Hepatocyte (in vitro differentiated cells): Measurements from ENCODE around the gene WSCD2. TPM values are rescaled to one million over a fixed set of nuclear protein-coding genes. Genes with fewer than 3 reads are reported as not detected.

ENCODE experiments used
- DNase-seq: peaks from one replicate; pipeline ENCODE4 v3.0.0-alpha.2; 2016; ENCODE audit warnings: low spot score
- H2AFZ ChIP-seq: fragments of 200-600 bp; sonication (generic); 2 replicates; pipeline ENCODE4 v1.6.0; 2016; ENCODE audit warnings: antibody characterized with exemption, mild to moderate bottlenecking
- H3K27ac ChIP-seq: fragments of 200-600 bp; sonication (generic); 2 replicates; pipeline ENCODE4 v1.5.1; 2016; ENCODE audit warnings: mild to moderate bottlenecking
- H3K27me3 ChIP-seq: fragments of 200-600 bp; sonication (generic); 2 replicates; pipeline ENCODE4 v1.6.1; 2016
- H3K36me3 ChIP-seq: fragments of 200-600 bp; sonication (generic); replicated peaks from 2 replicates; pipeline ENCODE4 v1.5.1; 2016; ENCODE audit warnings: low read depth; ENCODE audit not compliant: insufficient read depth
- H3K4me1 ChIP-seq: fragments of 200-600 bp; sonication (generic); 2 replicates; pipeline ENCODE4 v1.5.1; 2016; ENCODE audit warnings: mild to moderate bottlenecking, moderate library complexity; ENCODE audit not compliant: insufficient read depth
- H3K4me2 ChIP-seq: fragments of 200-600 bp; sonication (generic); 2 replicates; pipeline ENCODE4 v1.6.0; 2016
- H3K4me3 ChIP-seq: fragments of 200-600 bp; sonication (generic); 2 replicates; pipeline ENCODE4 v1.5.1; 2016; ENCODE audit warnings: mild to moderate bottlenecking
- H3K79me2 ChIP-seq: fragments of 200-600 bp; sonication (generic); 2 replicates; pipeline ENCODE4 v1.6.0; 2017; ENCODE audit warnings: mild to moderate bottlenecking
- H3K9me2 ChIP-seq: fragments of 200-600 bp; sonication (generic); replicated peaks from 2 replicates; pipeline ENCODE4 v1.6.0; 2017; ENCODE audit warnings: mild to moderate bottlenecking; ENCODE audit not compliant: insufficient read depth
- H3K9me3 ChIP-seq: fragments of 200-600 bp; sonication (generic); 2 replicates; pipeline ENCODE4 v1.5.1; 2016; ENCODE audit warnings: low read depth, mild to moderate bottlenecking
- H4K20me1 ChIP-seq: fragments of 200-600 bp; sonication (generic); 2 replicates; pipeline ENCODE4 v1.6.0; 2016; ENCODE audit warnings: mild to moderate bottlenecking; ENCODE audit not compliant: insufficient read depth, poor library complexity, severe bottlenecking
- EZH2 ChIP-seq: fragments of 200-600 bp; sonication (generic); IDR thresholded peaks from 2 replicates; pipeline ENCODE4 v1.6.1; 2016; ENCODE audit warnings: antibody characterized with exemption, mild to moderate bottlenecking, borderline replicate concordance
- EZH2phosphoT487 ChIP-seq: fragments of 200-600 bp; sonication (generic); IDR thresholded peaks from one replicate; pipeline ENCODE4 v1.6.1; 2018; ENCODE audit warnings: antibody characterized with exemption, mild to moderate bottlenecking, low read depth, moderate library complexity; ENCODE audit not compliant: unreplicated experiment, severe bottlenecking
- WGBS: methylation state at CpG from one replicate; pipeline ENCODE4 v1.1.6; 2016; ENCODE audit warnings: low lambda C conversion rate; ENCODE audit errors: missing lambda C conversion rate; 5-methylcytosine and 5-hydroxymethylcytosine counted together
- polyA plus RNA-seq: library from polyadenylated mRNA; unstranded; fragments of >200 nt; fragmentation: Nextera tagmentation; extraction: Ambion mirVana; gene quantifications from 2 replicates; pipeline ENCODE4 v1.2.1, GENCODE V29; 2016
- total RNA-seq: library from RNA; depleted of rRNA; stranded (reverse); fragments of >200 nt; gene quantifications from 2 replicates; pipeline ENCODE4 v1.2.3, GENCODE V29; 2014
- TF ChIP-seq, protein P1 (sequence below): fragments of 200-600 bp; sonication (generic); IDR thresholded peaks from 2 replicates; pipeline ENCODE4 v1.5.1; 2016; ENCODE audit warnings: antibody characterized with exemption, mild to moderate bottlenecking; ENCODE audit not compliant: poor library complexity

WSCD2 gene
- total and polyA plus RNA-seq, 2 experiments from 2014 or later: 4.2 to 4.3 TPM

DNA sequence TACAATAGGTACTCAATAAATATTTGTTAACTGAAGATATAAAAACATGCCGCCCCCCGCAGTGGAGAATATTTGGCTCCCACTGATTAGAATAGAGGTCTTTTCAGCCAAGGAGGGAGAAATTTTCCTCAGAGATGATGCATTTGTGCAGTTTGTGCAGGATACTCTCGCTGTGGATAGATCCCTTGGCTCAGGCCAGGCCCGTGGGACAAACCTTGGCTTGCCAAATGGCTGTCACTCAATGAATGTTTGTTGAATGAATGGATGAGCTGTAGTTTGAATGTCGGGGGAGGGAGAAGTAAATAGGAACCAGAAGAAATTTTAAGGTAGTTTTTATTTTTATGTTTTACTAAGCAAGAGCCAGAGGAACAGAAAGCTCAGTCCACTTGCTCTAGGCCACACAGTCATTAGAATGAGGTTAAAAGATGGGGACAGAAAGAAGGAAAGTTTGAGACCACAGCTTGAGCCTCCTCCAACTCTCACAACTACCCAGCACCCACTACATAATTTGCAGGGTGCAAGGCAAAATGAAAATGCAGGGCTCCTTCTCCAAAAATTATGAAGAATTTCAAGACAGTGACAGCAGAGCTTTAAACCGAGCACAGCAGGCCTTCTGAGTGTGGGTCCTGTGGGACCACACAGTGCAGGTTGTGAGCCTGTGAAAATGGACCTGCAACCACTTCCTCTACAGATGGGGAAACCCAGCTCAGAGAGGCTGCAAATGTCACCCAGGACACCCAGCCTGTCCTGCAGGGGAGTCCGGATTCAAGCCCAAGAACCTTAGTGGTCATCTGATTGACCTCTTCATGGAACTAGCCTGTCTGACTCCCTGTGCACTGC lies 51.4 kb downstream of the WSCD2 start:
- no peak overlapping the region for H2AFZ ChIP-seq
- no peak overlapping the region for H3K4me2 ChIP-seq
- no peak for DNase-seq
- TF ChIP-seq, protein P1, sequence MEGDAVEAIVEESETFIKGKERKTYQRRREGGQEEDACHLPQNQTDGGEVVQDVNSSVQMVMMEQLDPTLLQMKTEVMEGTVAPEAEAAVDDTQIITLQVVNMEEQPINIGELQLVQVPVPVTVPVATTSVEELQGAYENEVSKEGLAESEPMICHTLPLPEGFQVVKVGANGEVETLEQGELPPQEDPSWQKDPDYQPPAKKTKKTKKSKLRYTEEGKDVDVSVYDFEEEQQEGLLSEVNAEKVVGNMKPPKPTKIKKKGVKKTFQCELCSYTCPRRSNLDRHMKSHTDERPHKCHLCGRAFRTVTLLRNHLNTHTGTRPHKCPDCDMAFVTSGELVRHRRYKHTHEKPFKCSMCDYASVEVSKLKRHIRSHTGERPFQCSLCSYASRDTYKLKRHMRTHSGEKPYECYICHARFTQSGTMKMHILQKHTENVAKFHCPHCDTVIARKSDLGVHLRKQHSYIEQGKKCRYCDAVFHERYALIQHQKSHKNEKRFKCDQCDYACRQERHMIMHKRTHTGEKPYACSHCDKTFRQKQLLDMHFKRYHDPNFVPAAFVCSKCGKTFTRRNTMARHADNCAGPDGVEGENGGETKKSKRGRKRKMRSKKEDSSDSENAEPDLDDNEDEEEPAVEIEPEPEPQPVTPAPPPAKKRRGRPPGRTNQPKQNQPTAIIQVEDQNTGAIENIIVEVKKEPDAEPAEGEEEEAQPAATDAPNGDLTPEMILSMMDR: no peak
- TF ChIP-seq EZH2 (no peak), EZH2phosphoT487 (no peak)
- no peak overlapping the region for H3K27ac ChIP-seq
- 85% methylated on average over 7 of the region's 7 CpGs for WGBS
- H3K4me1 ChIP-seq: no peaks in the 10 kb centered on the region
- no peaks in the 10 kb centered on the region for H3K27me3 ChIP-seq
- no peaks in the 10 kb centered on the region for H3K9me3 ChIP-seq
- H3K36me3 ChIP-seq: no peaks in the 10 kb centered on the region
- H4K20me1 ChIP-seq: no peaks in the 10 kb centered on the region
- no peaks in the 10 kb centered on the region for H3K79me2 ChIP-seq
- H3K4me3 ChIP-seq: no peak overlapping the region
- no peaks in the 10 kb centered on the region for H3K9me2 ChIP-seq

DNA sequence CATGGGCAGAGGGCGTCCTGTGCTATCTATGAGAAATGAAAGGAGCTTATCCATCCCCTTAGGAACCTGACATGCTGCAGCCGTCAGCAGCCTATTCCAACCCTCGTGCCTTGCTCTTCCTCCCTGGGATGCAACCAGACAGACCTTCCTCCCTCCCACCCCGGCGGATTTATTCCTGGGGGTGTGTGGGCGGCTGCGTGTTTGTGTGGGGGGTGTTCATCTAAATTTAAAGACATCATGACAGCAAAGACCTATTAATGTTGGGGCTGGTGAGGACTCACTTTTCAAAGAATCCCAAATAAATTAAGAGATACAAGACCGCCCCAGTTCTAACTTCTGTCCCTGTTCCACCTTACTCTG lies 52.0 kb downstream of the WSCD2 start:
- Histone ChIP-seq H2AFZ (no peak overlapping the region), H4K20me1 (no peaks in the 10 kb centered on the region), H3K36me3 (no peaks in the 10 kb centered on the region), H3K4me1 (no peaks in the 10 kb centered on the region), H3K4me2 (no peak overlapping the region), H3K4me3 (no peak overlapping the region), H3K79me2 (no peaks in the 10 kb centered on the region), H3K9me3 (no peaks in the 10 kb centered on the region), H3K27ac (no peak overlapping the region), H3K9me2 (no peaks in the 10 kb centered on the region), H3K27me3 (no peaks in the 10 kb centered on the region)
- no peak for DNase-seq
- WGBS: 77% methylated on average over 8 of the region's 8 CpGs
- TF ChIP-seq, protein P1: no peak
- TF ChIP-seq EZH2phosphoT487: no peak
- TF ChIP-seq EZH2: no peak

DNA sequence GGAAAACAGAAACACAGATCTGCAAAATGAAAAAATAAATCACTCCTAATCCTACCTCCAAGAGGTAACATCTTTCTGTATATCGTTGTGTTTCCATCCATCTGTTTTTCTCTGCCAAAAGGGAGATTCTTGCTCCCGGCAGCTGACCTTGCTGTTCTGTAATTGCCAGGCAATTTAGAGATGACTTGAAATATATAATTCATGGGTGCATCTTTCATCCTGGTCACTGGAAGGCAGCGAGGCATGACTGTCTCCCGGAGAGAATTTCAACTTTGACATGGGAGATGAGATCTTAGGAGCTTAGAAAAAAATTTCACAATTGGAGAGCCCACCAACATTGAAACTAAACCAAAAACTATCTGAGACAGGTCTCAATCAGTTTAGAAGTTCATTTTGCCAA lies 53.0 kb downstream of the WSCD2 start:
- H3K79me2 ChIP-seq: no peaks in the 10 kb centered on the region
- H3K36me3 ChIP-seq: no peaks in the 10 kb centered on the region
- WGBS: 72% methylated on average over 4 of the region's 4 CpGs
- H3K4me2 ChIP-seq: no peak overlapping the region
- H3K27me3 ChIP-seq: no peaks in the 10 kb centered on the region
- H3K9me2 ChIP-seq: no peaks in the 10 kb centered on the region
- DNase-seq: no peak
- H3K27ac ChIP-seq: no peak overlapping the region
- H4K20me1 ChIP-seq: no peaks in the 10 kb centered on the region
- TF ChIP-seq EZH2phosphoT487 (no peak), EZH2 (no peak)
- TF ChIP-seq, protein P1: no peak
- no peak overlapping the region for H2AFZ ChIP-seq
- H3K9me3 ChIP-seq: no peaks in the 10 kb centered on the region
- no peaks in the 10 kb centered on the region for H3K4me1 ChIP-seq
- no peak overlapping the region for H3K4me3 ChIP-seq
